HEK293 (cell line): ENCODE results near the gene RELB.

ENCODE experiments used
- CTCF ChIA-PET: fragments of 350-600 bp; formaldehyde crosslinking; extraction: SDS; loops from one replicate; lab custom pipeline; 2021; ENCODE audit warnings: antibody characterized with exemption; lab: Yijun Ruan, JAX
- POLR2A ChIA-PET: fragments of 300-600 bp; formaldehyde crosslinking; extraction: SDS; loops from one replicate; lab custom pipeline; 2020; ENCODE audit warnings: antibody characterized with exemption, inconsistent platforms; lab: Yijun Ruan, JAX
- H3K27ac ChIP-seq: fragments of 200-500 bp; sonication (Bioruptor generic); 2 replicates; pipeline ENCODE4 v1.5.1; 2014; ENCODE audit warnings: low read depth, low read length, control low read depth, inconsistent platforms; ENCODE audit errors: extremely low read depth
- H3K36me3 ChIP-seq, 2 experiments: fragments of 200-500 bp in 1 of 2; sonication (Bioruptor generic) in 1 of 2; 1 replicate in 1 of 2; 2 replicates in 1 of 2; pipeline ENCODE4 v1.5.1; 2014 to 2017; ENCODE audit warnings: inconsistent platforms in 2 of 2, low read length in 2 of 2; ENCODE audit not compliant: control insufficient read depth in 2 of 2, insufficient read depth in 1 of 2
- H3K4me1 ChIP-seq: fragments of 200-500 bp; sonication (Bioruptor generic); 2 replicates; pipeline ENCODE4 v1.5.1; 2014; ENCODE audit warnings: mild to moderate bottlenecking, low read length, inconsistent platforms; ENCODE audit not compliant: control insufficient read depth, insufficient read depth
- H3K4me3 ChIP-seq: 2 replicates; pipeline ENCODE4 v1.5.1; 2011; ENCODE audit warnings: low read depth, mild to moderate bottlenecking, control low read depth, low read length, moderate library complexity
- H3K9me3 ChIP-seq: fragments of 200-500 bp; sonication (Bioruptor generic); 2 replicates; pipeline ENCODE4 v1.5.1; 2014; ENCODE audit warnings: low read depth, low read length, inconsistent platforms; ENCODE audit not compliant: control insufficient read depth, insufficient read depth
- AEBP2 ChIP-seq: fragments of 450-650 bp; formaldehyde crosslinking; IDR thresholded peaks from 2 replicates; pipeline ENCODE4 v1.5.1; 2016; ENCODE audit warnings: missing biosample characterization, missing genetic modification characterization, borderline replicate concordance
- KLF8 ChIP-seq: fragments of 450-650 bp; formaldehyde crosslinking; IDR thresholded peaks from 2 replicates; pipeline ENCODE4 v1.5.1; 2016; ENCODE audit warnings: missing biosample characterization, missing genetic modification characterization
- MYNN ChIP-seq: fragments of 450-650 bp; formaldehyde crosslinking; IDR thresholded peaks from 2 replicates; pipeline ENCODE4 v1.5.1; 2016; ENCODE audit warnings: missing biosample characterization, missing genetic modification characterization, borderline replicate concordance
- PBX3 ChIP-seq: sonication (generic); formaldehyde crosslinking; IDR thresholded peaks from 2 replicates; pipeline ENCODE4 v1.8.1; 2022; ENCODE audit warnings: mild to moderate bottlenecking, moderate library complexity, missing genetic modification reagents
- TCF7L2 ChIP-seq: IDR thresholded peaks from 2 replicates; pipeline ENCODE4 v1.6.1; 2011; ENCODE audit warnings: low read depth, mild to moderate bottlenecking, inconsistent platforms, low read length, moderate library complexity, borderline replicate concordance
- ZBTB20 ChIP-seq: fragments of 450-650 bp; formaldehyde crosslinking; IDR thresholded peaks from 2 replicates; pipeline ENCODE4 v1.5.1; 2016; ENCODE audit warnings: missing biosample characterization, missing genetic modification characterization
- ZBTB7A ChIP-seq: fragments of 450-650 bp; formaldehyde crosslinking; IDR thresholded peaks from 2 replicates; pipeline ENCODE4 v1.5.1; 2016; ENCODE audit warnings: low read depth, missing biosample characterization, missing genetic modification characterization
- ZNF202 ChIP-seq: fragments of 450-650 bp; formaldehyde crosslinking; IDR thresholded peaks from 2 replicates; pipeline ENCODE4 v1.5.1; 2016; ENCODE audit warnings: missing biosample characterization, missing genetic modification characterization, borderline replicate concordance
- ZNF510 ChIP-seq: fragments of 450-650 bp; formaldehyde crosslinking; IDR thresholded peaks from 2 replicates; pipeline ENCODE4 v1.5.1; 2018; ENCODE audit warnings: mild to moderate bottlenecking, missing genetic modification characterization, missing biosample characterization; ENCODE audit not compliant: insufficient replicate concordance
- ZNF513 ChIP-seq: fragments of 450-650 bp; IDR thresholded peaks from 2 replicates; pipeline ENCODE4 v1.5.1; 2018; ENCODE audit warnings: missing biosample characterization, missing genetic modification characterization
- ZNF518A ChIP-seq: fragments of 450-650 bp; formaldehyde crosslinking; conservative IDR thresholded peaks from 2 replicates; pipeline ENCODE4 v1.5.1; 2016; ENCODE audit warnings: low read depth, missing biosample characterization, missing genetic modification characterization
- ZNF521 ChIP-seq: fragments of 450-650 bp; formaldehyde crosslinking; IDR thresholded peaks from 2 replicates; pipeline ENCODE4 v1.5.1; 2017; ENCODE audit warnings: missing biosample characterization, mild to moderate bottlenecking, missing genetic modification characterization
- ZNF610 ChIP-seq: fragments of 450-650 bp; formaldehyde crosslinking; IDR thresholded peaks from 2 replicates; pipeline ENCODE4 v1.5.1; 2016; ENCODE audit warnings: missing biosample characterization, missing genetic modification characterization, borderline replicate concordance
- ZNF639 ChIP-seq: fragments of 450-650 bp; formaldehyde crosslinking; IDR thresholded peaks from 2 replicates; pipeline ENCODE4 v1.5.1; 2016; ENCODE audit warnings: missing biosample characterization, missing genetic modification characterization
- ZNF792 ChIP-seq: fragments of 450-650 bp; formaldehyde crosslinking; IDR thresholded peaks from 2 replicates; pipeline ENCODE4 v1.5.1; 2016; ENCODE audit warnings: missing biosample characterization, missing genetic modification characterization
- ZSCAN30 ChIP-seq: fragments of 450-650 bp; IDR thresholded peaks from 2 replicates; pipeline ENCODE4 v1.5.1; 2018; ENCODE audit warnings: missing biosample characterization, mild to moderate bottlenecking, missing genetic modification characterization, moderate library complexity

The RELB gene

GRCh38 chr19:45003485-45003884 is 2.2 kb downstream of the RELB start:
- ChIA-PET CTCF (interaction anchor here (0.6 kb wide), 1 partner anchor 223 kb away, joined by 4 read pairs; no protein-coding TSS in a partner anchor), POLR2A (interaction anchor here (0.6 to 0.7 kb wide), 2 partner anchors 253 to 254 kb away, joined by 5 to 9 read pairs; no protein-coding TSS in a partner anchor)
- Histone ChIP-seq H3K4me1 (peaks cover 2% of the 10 kb centered on the region; the same call in 1 of the 2 replicates), H3K27ac (no peak overlapping the region), H3K9me3 (no peaks in the 10 kb centered on the region), H3K4me3 (no peak overlapping the region), H3K36me3 (no peaks in the 10 kb centered on the region)
- no peak for TF ChIP-seq ZNF521 (tag by site-specific recombination)
- 0 out of 2 replicates have a peak, but pooled peaks have one; percentile 15 for TF ChIP-seq KLF8

GRCh38 chr19:45005787-45006186 is 4.5 kb downstream of the RELB start:
- TF ChIP-seq PBX3 (CRISPR knock-in tag) = no peak
- TF ChIP-seq TCF7L2 = no peak
- TF ChIP-seq ZNF510 (tag by site-specific recombination) = no peak
- no peak for TF ChIP-seq ZNF639 (tag by site-specific recombination)
- TF ChIP-seq ZSCAN30 (tag by site-specific recombination) = no peak
- no peak for TF ChIP-seq ZNF513 (tag by site-specific recombination)
- TF ChIP-seq ZNF792 (tag by site-specific recombination) = no peak
- no peak for TF ChIP-seq ZBTB7A
- no peak for TF ChIP-seq MYNN (tag by site-specific recombination)
- TF ChIP-seq ZBTB20 = no peak
- no peak for TF ChIP-seq ZNF202 (tag by site-specific recombination)
- no peak for TF ChIP-seq ZNF610 (tag by site-specific recombination)
- no peak for TF ChIP-seq AEBP2 (tag by site-specific recombination)
- TF ChIP-seq ZNF518A = no peak
- no peak overlapping the region for H3K27ac ChIP-seq
- ChIA-PET POLR2A (interaction anchor here (1.2 kb wide), 1 partner anchor 33 kb away, joined by 10 read pairs; the partner anchor contains the start of gene CLASRP), CTCF (interaction anchor here (0.7 kb wide), 1 partner anchor 11 kb away, joined by 4 read pairs; no protein-coding TSS in a partner anchor)
- H3K4me3 ChIP-seq = no peak overlapping the region
- no peaks in the 10 kb centered on the region for H3K9me3 ChIP-seq
- peaks cover 2% of the 10 kb centered on the region; the same call in 1 of the 2 replicates for H3K4me1 ChIP-seq
- no peaks in the 10 kb centered on the region for H3K36me3 ChIP-seq
